NCI-H2227 treated with DMSO at 0.1 percent for 48 hours (cell line): ENCODE results near the gene FAT2.
"Not testable (repeated sequence)": the region's sequence is repeated elsewhere in the genome, so short reads cannot be mapped to it uniquely, and the experiment has no call there.

ENCODE experiments used
- DNase-seq: peaks from one replicate; lab custom pipeline; 2025; lab: John Stamatoyannopoulos, UW

FAT2 gene

DNA sequence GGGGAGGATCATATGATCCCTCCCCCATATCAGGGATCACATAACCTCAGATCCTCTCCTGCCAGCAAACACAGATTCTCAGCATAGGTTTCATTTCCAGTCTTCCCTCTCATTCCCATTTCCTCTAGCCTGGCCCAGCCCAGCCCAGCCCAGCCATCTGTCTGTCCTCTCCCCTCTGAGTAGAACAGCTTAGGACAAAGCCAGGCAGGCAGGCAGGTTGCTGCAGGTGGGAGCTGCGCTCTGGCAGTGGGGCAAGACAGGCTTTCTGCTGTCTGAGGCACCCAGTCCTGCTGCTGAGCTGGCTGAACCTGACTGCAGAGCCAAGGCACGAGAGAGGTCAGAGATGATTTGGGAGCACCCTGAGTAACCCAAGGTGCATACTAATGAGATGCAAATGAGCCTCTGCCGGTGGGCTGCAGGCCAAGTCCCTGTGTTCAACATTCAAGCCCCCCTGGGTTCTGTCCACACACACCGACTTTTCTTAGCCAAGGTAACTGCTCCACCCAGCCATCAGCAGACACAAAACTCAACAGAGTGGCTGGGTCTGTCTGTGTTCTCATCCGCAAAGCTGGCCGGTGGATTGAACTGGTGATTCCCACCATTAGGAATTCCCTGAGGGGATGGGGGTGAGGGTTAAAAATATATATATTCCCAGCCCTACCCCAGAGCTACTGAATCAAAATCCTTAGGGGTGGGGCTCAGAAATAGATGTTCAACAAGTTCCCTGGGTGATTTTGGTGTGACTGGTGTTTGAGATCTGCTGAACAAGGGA, 9.1 kb downstream of the FAT2 start:
- DNase-seq = no peak

DNA sequence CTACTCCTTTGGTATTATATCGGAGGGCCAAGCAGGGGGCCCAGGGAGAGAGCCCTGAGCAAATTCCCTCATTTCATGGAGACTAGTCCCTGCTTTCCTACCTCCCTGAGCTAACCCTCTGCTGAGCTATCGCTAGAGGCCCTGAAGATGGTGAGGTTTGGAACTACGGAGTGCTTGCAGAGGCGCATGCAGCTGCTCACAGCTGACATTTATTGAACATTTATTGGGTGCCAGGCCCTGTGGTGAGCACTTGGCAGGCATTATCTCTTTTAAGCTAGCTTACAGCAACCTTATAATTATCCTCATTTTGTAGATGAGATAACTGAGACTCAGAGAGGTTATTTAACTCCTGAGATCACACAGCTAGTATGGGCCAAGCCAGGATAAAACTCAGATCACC, 9.8 kb downstream of the FAT2 start:
- no peak for DNase-seq

DNA sequence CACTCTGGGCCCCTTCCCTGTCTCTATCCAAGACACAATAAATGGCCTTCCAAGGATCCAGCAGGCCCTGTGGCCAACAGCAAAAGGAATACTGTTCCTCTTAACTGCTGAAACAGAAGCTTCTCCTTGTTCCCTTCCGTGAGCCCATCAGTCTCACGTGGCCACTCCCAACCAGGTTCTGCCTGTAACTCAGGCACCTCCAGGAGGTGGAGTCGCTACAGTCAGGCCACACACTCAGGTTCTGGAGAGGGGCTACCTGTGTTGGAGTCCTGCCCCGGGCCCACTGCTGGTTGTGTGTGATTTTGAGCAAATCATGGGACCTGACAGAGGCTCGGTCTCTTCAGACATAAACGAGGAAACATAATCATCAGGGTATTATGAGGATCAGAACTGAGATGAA, 10.3 kb downstream of the FAT2 start:
- no peak for DNase-seq

DNA sequence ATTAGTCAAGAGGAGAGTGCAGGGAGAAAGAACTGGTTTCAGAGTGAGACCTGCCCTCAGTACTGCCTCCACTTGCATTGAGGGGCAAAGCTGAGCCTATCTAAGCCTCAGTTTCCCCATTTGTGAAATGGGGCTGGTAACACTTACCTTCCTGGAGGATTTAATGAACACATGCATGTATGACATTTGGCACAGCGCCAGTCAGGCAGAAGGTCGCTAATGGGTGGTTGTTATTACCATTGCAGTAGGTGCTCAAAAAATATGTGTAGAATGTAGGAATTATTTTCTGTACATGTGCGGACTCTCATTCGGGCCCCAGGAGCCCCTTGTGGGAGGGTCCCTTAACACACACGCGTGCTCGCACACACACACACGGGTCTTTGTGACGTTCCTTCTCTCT, 10.9 kb downstream of the FAT2 start:
- DNase-seq = no peak

DNA sequence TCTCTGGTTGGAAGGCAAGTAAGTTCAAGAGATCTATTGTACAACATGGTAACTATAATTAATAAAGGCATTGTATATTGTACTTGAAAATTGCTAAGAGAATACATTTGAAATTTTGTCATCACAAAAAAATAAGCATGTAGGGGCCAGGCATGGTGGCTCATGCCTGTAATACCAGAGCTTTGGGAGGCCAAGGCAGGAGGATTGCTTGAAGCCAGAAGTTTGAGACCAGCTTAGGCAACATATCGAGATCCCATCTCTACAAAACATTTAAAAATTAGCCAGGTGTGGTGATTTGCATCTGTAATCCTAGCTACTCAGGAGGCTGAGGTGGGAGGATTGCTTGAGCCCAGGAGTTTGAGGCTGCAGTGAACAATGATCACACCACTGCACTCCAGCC, 12.0 kb downstream of the FAT2 start:
- DNase-seq = not testable (repeated sequence)

DNA sequence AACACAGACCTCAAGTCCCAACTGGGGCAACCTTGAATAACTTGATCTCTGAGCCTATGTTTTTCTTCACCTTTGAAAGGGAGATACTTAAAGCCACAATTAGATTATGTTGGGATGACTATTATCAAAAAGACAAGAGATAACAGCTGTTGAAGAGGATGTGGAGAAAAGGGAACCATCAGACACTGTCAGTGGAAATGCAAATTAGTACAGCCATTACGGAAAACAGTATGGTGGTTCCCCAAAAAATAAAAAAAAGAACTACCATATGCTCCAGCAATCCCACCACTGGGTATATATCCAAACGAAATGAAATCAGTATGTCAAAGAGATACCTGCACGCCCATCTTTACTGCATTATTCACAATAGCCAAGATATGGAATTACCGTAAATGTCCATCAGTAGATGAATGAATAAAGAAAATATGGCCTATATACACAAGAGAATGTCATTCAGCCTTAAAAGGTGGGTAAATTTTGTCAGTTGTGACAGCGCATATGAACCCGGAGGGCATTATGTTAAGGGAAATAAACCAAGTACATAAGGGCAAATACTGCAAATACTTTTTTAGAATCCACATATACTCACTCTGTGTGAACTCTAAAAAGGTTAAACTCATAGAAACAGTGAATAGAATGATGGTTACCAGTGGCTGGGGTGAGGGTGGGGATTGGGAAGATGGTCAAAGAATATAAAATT, 12.7 kb downstream of the FAT2 start:
- no peak for DNase-seq

DNA sequence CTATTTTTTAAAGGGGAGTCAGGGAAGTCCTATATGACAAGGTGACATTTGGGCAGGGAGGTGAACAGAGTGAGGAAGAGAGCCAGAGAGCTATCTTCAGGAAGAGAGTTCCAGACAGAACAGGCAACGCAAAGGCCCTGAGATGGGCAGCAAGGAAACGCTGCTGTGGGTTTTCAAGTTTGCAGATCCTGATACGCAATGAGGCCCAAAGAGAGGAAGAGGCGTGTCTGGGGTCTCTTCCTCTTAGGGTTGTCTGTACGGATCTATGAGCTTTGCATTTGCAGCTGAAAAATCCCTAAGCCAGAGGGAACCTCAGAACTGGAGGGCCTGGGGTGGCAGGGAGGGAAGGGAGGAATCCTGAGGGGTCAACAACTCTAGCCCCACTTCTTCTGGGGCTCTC, 13.6 kb downstream of the FAT2 start:
- no peak for DNase-seq

DNA sequence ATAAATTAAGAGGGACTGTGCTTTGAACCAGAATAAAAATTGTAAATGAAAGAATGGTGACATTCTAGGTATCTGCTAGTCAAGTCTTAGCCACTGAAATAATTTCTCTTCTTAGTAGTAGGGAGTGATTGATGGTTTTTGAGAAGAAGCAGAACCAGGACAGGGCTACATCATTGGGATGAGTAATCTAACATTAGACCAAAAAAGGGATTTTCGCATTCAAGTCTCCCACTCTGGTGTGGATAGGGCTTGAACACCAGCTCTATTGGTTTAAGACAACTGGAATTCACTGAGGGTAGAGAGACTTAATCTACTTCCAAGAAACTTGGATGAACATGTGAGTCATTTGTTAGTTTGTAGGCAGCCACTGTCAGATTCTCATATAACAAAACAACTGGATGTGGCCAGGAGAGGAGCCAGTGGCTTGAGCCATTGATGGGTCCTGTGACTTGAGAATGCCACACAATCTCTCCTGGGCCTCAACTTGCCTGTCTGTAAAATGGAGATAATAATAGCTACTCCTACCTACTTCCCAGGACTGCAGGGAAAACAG, 16.6 kb downstream of the FAT2 start:
- DNase-seq = no peak

DNA sequence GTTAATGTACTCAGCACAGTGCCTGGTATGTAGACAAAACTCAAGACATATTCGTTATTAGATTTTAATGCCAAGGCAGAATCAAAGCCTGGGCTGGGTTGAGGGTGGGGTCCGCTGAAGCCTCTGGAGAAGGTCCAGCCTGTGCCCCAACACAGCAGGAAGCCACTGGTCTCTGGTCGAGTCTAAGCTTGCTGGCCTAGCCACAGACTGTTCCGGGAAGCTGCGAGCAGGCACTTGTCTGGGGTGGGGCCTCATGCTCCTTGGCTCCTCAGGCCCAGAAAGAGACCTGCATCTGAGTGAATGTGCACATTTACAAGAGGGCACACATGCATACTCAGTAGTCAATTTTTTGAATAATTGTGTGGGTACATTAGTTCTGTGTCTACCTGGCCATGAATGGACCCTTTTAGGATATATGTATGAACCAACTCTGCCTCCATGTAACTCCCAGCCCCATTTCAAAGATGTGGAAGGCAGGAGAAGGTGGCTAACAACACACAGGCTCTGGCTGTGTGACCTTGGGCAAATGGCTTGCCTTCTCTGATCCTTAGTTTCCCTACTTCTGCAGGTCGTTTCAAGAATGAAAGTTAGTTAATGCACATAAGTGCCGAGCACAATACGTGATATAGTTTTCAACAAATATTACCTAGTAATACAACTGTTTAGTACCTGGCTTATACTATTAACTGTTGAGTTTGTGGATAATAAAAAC, 18.3 kb downstream of the FAT2 start:
- no peak for DNase-seq

DNA sequence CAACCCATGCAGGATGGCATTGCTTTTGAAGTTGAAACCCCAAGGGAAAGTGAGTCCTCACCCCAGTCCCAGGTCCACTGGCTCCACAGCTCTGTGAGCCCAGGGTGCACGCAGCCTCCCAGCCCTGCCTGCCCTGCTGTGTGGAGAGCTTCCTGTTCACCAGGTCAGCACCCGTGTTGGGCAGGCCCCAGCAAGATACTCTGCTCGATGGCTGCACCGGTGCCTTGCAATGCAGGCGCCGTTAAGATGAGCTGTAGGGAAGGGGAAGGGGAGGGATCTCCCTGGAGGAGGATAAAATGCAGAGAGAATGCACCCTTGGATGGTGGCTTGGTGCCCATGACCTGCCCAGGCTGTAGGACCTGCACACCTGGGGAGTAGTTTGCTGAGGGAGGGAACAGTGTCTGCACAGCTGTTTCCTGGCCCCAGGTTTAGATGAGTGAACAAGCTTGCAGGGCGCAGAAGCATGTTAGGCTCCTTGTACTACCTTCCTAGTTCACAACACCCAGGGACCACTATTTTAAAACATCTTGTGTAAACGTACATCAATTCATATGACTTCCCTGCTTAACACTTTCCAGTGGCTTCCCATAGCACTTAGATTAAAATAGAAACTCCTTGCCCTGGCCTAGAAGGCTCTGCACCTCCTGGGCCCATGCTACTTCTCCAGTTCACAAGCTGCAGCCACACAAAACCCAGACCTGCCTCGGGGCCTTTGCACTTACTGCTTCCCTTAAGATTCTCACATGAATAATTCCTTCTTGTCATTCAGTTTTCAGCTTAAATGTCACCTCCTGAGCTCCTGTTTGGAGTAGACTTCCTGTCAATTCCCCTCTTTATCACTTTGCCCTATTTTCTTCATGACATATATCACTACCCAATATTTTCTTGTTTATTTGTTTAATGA, 19.6 kb downstream of the FAT2 start:
- no peak for DNase-seq

DNA sequence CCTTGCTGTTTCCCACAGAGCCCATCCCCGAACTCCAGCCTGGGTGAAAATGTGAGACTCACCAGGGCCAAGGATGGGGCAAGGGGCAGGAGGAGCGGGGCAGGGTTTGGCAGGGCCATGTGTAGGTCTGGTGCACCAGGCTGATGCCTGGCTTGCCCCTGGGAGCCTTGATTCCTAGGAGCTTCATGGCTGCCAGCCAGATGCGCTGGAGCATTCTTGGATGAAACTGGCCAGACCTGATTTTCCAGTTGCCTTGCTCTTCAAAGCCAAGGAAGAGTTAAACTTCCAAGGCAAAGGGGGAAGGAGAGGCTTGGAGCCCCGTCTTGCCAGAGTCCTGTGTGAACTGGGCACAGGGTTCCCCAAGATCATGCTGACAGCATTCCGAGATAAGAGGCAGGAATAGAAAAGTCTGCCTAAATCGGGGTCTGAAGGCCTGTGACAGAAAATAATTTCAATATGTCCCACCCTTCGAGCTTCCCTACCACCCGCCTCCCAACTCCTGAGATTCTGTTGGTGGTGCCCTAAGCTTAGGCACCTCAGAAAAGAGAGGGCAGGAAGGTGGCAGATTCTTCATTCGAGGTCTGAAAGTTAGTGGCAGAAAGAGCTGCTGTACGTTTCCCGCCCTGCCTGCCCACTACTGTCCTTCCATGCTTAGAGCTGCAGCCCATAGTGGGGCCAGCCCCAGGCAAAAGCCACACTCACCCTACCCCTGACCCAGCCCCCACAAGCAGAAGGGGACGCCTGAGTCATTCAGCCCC, 20.4 kb downstream of the FAT2 start:
- no peak for DNase-seq

DNA sequence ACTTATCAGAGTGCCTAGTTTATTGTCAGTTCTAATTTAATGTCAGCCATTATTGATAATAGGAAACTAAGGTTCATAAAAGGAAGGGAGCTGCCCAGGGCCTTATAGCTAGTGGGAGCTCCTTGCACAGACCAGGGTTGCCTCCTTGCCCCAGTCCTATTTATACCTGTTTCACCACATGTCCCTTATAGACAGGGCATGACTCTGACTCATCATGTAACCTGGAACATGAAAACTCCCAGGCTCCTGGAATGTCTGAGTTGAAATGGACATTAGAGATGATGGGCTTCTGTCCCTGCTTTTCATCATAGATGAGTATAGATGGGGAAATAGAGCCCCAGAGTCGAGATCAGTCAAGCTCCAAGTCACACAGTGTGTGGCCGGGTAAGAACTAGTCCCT, 21.1 kb downstream of the FAT2 start:
- no peak for DNase-seq

DNA sequence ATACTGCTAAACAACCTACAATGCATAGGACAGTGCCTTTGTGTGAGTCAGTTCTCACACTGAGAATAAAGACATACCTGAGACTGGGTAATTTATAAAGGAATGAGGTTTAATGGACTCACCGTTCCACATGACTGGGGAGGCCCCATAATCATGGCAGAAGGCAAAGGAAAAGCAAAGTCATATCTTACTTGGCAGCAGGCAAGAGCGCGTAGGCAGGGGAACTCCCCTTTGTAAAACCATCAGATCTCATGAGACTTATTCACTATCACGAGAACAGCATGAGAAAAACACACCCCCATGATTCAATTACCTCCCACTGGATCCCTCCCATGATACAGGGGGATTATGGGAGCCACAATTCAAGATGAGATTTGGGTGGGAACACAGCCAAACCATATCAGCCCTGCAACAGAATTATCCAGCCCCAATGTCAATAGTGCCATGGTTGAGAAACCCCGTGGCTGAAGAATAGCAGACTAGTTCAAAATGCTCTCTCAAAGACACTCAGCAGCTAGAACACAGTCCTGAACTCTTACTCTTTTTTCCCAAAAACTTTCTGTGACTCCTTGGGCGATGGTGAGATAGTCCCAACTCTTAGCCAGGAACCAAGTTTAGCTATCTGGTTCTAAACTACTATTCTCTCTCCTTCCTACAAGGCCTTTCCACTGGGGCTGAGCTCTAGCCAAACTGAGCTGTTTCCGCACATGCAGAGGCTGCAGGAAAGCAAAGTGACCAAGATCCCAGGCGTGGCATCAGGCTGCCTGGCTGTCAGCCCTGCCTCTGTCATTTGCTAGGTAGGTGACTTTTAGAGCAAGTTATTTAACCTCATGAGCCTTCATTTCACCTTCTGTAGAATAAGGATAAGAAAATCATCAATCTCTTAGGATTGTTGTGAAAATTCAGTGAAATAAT, 21.7 kb downstream of the FAT2 start:
- DNase-seq = no peak

DNA sequence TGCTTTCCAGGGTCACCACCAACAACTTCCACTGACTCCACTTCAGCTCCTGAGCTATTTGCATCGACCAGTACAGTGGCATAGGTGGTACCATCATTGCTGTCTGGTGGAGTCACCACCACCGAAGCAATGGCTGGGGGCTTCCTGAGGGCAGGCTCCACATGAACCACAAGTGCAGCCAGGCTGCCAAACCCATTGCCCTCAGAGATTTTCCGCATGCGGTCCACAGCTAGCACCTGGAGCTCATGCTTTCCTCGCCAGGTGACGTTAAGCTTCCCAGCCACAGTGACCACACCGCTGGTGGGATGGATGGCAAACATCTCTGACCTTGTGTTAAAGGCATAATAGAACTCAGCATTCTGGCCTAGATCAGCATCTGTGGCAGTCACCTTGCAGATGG, 23.1 kb downstream of the FAT2 start:
- no peak for DNase-seq

DNA sequence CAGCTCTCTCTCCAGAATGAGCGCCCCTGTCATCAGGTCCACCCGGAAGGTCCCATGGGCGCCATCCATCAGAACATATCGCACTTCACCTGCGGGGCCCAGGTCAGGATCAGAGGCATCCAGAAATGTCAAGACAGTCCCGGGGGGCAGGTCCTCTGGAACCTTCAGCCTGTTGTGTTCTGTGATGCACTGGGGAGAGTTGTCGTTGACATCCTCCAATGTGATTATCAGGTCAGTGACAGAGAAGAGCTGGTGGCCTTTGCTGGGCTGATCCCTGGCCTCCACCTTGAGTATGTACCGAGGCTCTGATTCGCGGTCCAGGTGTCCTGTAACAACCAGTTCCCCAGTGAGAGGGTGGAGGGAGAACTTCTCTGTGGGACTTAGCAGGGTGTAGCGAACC, 25.2 kb downstream of the FAT2 start:
- no peak for DNase-seq

DNA sequence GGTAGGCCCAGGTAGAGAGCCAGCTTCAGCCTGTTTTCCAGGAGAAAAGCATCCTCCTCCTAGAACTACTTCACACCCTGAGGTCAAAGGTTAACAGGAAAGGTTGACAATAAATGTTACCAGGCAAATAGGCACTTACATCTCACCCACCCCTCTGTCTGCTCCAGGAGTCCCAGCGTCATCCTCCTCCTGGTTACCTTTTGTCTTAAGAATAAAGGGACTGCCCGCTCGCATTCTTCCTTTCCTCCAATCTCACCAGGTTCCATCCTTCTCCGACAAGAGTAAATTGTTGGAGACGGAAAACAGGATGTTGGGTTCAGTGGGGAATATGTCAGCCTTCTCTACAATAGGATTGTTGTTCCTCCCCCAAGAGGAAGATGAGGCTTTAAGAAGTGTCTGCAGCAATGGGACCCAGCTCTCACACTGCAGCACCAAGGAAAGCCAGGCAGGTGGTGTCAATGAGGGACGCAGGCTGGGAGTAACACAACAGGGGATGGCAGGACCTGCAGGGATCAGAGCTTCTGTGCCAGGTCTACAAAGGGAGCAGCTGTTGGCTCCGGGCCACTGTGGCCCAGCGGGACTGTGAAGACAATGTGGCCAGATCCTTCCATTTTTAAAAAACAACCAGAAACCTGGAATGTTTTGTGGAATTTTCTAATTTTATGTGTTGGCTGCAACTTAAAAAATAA, 29.0 kb downstream of the FAT2 start:
- DNase-seq = no peak

DNA sequence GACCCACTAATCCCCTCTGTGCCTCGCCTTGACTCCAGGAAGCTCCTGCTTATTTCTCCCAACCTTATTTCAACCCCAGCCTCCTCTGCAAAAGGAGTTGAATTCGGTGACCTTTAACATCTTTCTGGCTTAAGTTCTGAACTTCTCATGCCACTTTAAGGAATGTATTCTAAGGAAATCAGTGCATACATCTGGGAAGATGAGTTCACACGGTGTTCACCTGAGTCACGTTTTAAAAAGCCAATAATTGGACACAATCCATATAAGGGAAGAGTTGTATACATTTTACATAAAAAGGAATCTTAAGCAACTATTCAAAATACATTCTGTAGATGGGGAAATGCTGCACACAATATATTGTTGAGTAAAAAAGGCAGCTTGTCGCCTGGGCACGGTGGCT, 33.2 kb downstream of the FAT2 start:
- DNase-seq = no peak

DNA sequence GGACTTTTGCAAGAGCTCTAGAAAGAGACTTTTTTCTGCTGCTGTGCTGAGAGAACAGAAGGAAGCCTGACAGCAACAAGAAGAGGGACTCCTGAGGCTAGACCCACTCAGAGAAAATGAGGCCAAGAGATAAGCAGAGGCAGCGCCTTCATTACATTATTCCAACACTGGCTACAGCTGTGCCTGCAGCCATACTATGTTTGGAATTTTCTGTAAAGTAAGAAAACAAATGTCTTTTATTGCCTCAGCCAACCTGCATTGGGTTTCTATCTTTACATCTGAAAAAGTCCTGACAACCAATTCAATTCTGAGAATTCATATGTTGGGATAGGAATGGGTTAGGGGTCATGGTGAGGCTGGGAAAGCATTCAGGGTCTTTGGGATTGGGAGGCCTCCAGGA, 33.7 kb downstream of the FAT2 start:
- DNase-seq = no peak

DNA sequence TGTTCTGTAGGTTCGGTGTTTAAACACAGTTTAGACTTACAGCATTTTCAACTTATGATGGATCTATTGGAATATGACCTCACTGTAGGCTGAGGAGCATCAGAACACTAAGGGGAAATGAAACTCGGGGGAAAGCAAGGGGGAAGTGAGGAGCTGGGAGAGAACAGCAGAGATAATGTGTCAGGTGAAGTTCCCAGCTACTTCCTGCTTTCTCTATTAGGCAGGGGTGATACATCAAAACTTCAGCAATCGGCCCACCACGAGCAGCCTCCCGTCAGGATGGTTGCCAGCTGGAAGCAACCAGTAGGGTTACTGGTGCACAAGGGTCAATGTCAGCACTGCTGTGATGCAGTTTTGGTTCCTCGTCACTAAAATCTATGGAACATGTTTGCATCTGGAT, 34.3 kb downstream of the FAT2 start:
- DNase-seq = no peak
